CD4-positive, alpha-beta T cell treated with Interleukin-17A for 4 hours (primary cell): ENCODE measurements around the gene UBQLN1.
A peak's percentile ranks its signal among the peaks of the same experiment; 100 is the strongest.

Source experiments
- DNase-seq: peaks from one replicate; pipeline ENCODE4 v3.0.0-alpha.2; 2020; ENCODE audit warnings: mixed read lengths

The UBQLN1 gene

DNA sequence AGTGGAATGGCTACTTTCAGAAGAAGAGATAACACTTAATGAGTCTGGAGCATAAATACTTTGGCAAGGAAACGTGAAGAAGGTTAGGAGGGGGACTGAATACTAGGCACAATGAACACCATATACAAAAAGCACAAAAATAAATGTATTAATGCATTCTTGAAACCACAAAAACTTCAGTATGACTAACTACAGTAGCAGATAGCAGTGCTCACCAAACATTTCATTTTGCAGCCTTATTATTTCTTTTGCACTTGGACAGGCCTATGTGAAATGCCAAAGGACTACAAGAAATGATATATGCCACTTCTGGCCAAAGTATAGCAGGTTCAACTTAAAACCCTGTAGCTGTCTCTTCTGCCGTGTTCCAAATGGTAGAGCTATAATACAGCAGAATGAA, 26.3 kb downstream of the UBQLN1 start:
- DNase-seq = no peak

DNA sequence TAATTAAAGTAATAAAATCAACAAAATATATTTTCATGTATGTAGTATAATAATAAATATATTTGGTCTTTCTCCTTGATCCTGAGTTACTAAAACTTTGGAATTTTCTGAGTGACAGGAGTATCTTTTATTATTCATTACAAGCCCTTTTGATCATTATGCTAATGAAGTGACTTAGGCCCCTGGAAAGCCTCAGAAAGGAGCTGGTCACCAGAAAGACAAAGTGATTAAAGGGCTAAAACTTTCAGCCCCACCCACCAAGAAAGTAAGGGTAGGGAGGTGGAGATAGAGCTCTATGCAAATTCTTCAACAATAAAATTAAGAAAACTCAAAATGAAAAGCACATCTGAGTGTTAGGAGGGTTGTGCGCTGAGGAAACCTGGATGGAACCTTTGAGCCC, 27.5 kb downstream of the UBQLN1 start:
- no peak for DNase-seq

DNA sequence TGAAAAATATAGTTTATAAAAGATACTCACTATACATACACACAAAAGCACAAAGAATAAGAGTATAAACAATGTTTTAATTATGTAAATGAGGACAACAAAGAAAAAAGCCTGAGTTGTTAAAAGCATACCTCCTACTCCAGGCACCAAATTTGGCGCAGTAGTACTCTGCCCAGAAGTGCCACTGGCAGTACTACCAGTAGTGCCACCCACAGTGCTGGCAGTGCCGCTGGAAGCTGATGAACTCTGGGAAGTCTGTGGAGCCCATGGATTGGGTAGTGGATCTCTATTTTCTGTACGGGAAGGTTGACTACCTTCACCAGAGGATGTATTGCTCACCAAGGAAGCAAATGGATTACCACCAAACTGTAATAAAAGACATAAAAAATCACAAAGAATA, 30.2 kb downstream of the UBQLN1 start:
- no peak for DNase-seq

- DNase-seq = no peak
Observed at GRCh38 chr9:83675466-83675865, 32.3 kb downstream of the UBQLN1 start.

DNA sequence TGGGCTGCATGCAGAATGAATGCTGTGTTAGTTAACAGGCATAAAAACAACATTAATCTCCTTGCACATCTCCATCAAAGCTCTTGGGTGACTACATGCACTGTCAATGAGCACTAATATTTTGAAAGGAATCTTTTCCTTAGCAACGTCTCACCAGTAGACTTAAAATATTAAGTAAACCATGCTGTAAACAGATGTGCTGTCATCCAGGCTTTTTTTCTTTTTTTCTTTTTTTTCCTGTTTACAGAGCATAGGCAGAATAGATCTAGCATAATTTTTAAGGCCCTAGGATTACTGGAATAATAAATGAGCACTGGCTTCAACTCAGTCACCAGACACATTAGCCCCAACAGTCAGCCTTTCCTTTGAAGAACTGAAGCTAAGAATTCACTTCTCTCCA, 36.3 kb downstream of the UBQLN1 start:
- no peak for DNase-seq

GRCh38 chr9:83670381-83670780, 37.4 kb downstream of the UBQLN1 start:
- DNase-seq = no peak

- DNase-seq = no peak
Observed at GRCh38 chr9:83669067-83669466, 38.7 kb downstream of the UBQLN1 start.

DNA sequence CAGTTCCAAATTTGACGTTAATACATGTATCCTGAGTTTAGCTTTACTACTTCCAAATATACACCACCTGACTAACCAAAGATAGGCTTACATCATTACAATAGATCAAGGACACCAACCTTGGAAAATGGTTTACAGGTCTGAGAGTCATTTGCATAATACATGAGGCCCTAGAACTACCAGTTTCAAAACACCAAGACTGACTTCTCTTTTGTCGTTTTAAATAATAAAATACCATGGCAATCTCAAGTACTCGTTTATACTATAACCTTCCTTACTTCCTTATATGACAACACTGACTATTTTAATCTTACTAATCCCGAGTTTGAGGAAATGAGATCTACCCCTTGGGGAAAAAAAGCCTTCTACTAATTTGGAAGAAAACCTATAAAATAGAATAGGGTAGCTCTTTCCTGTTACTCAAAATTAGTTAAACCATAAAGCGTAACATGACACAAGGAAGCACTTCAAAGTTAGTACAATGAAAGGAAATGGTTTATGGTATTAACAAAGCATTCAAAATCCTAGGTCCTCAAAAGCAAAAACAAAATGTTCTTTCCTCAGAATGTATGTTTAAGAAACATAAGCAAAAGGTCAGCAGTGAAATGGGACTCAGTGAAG, 42.1 kb downstream of the UBQLN1 start:
- DNase-seq = no peak

DNA sequence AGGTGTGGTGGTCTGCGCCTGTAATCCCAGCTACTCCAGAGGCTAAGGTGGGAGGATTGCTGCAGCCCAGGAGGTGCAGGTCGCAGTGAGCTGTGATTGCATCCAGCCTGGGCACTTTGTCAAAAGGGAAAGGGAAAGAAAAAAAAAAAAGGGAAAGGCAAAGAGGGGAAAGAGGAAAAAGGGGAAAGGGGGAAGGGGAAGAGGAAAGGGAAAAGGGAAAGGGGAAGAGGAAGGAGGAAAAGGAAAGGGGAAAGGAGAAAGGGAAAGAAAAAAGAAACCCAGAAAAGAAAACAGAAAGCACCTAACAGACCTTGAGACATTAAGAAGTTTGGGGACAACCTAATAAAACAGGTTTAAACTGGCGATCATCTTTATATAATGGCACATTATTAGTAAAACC, 44.8 kb downstream of the UBQLN1 start:
- no peak for DNase-seq

DNA sequence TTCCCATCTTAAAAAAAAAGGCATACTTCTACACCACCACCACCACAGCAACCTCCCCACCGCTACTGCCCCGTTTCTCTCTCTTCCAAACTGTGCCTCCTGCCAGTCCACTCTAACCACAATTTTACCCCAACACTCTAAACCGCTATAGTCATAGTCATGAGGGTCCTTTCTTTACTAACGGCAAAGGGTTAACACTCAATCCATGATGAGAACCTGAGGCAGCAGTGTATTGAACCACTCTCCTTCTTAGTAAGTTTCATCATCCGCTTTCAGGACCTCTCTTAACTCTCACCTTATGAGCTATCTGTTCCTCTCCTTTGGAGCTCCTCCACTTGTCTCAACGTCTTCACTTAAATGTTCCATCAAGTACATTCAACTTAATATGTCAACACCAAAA, 50.8 kb downstream of the UBQLN1 start:
- no peak for DNase-seq

GRCh38 chr9:83656032-83656680, 51.6 kb downstream of the UBQLN1 start:
- no peak for DNase-seq

DNA sequence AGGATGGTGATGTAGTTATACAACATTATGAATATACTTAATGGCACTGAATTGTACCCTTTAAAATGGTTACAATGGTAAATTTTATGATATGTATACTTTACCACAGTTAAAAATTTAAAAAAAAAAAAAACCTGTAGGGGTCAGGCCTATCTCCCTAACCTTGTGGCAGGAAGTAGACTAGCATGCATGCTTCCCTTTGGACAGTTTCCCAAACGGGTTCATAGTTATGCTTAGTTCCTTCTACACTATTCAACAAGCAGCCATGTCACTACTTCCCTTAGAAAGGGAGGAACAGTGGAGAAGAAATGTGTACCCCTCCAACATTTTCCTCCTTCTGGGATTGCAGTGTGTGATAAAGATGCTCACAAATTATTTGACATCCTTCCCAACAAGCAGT, 52.3 kb downstream of the UBQLN1 start:
- no peak for DNase-seq

DNA sequence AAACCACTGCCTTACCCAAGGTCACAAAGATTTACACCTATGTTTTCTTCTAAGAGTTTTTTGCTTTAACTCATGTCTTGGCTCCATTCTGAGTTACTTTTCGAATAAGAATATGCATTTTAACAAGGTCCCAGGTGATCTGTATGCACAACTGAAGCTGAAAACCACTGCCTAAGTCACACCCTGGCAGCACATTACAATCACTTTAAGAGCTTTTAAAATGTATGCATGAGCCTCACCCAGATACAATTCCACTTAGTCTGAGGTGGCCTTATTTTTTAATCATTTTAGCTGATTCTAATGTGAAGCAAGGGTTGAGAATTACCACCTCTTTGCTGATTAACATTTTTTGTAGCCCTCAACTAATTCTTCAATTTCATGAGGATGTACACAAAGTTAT, 55.3 kb downstream of the UBQLN1 start:
- no peak for DNase-seq

- DNase-seq = no peak
Observed at GRCh38 chr9:83651558-83651957, 56.2 kb downstream of the UBQLN1 start.

DNA sequence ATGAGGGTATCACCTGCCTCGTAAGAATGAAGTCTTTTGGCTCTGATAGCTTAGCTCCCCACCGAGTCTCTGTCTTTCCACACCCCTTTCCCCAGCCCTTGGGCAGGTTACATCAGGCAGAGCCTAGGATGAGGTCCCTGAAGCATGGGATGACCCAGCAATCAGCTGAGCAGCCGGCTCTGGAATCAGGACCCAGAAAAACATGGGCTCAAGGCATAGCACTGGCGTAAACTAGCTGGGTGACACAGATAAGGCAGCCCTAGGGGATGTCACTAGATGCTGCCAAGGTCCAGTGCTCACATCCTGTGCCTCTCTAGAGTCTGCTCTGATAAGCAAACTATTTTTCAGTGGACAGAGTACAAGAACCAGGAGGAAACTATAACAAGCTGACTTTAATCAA, 58.2 kb downstream of the UBQLN1 start:
- DNase-seq = no peak

- peak; percentile 85 for DNase-seq
Observed at GRCh38 chr9:83649080-83649479, 58.7 kb downstream of the UBQLN1 start.

GRCh38 chr9:83646500-83647239, 61.1 kb downstream of the UBQLN1 start:
- no peak for DNase-seq

GRCh38 chr9:83642793-83643192, 65.0 kb downstream of the UBQLN1 start:
- DNase-seq = no peak

GRCh38 chr9:83639266-83639665, 68.5 kb downstream of the UBQLN1 start:
- DNase-seq = no peak

GRCh38 chr9:83637389-83637788, 70.4 kb downstream of the UBQLN1 start:
- no peak for DNase-seq

DNA sequence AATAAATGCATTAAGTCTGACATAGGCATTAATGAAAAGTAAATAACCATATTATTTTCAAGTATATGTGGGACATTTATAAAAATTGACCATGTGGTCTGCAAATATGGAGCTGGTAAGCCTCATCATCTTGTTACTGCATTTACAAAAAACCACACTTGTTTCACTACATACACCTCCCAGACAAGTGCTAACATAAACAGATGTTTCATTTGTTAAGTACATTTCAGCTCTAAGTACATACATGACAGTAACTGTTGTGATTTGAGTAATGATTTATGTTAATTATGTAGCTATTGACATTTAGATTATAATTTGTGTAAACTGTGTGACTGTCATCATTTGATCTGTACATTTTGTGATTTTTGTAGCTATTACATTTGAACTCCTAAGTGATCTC, 70.9 kb downstream of the UBQLN1 start:
- no peak for DNase-seq

- no peak for DNase-seq
Observed at GRCh38 chr9:83633676-83634075, 74.1 kb downstream of the UBQLN1 start.

- no peak for DNase-seq
Observed at GRCh38 chr9:83633255-83633654, 74.5 kb downstream of the UBQLN1 start.

DNA sequence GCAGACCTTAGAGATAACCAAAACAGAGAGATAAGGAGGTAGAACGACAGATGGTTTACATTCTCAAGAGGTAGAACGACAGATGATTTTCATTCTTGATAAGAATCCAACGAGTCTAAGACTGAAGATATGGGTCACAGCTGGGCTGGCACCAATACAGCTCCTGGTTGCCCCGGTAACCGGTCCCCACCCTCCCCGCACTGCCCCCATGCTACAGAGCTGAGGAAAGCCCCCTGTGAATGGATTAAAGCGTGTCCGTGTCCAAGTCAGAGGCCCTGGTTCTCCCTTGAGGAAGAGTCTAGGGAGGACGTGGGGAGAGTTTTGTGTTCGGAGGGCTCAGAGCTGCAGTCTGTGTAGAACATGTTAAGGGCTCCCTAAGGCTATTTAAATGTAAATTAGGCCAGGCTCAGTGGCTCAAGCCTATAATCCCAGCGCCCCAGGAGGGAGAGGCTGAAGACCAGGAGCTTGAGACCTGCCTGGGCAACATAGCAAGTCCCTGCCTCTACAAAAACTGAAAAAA, 76.8 kb downstream of the UBQLN1 start:
- no peak for DNase-seq
